ENCODE measurements around the gene OSM. TPM values are rescaled to one million over a fixed set of nuclear protein-coding genes. Genes with fewer than 3 reads are reported as not detected.
A peak's percentile ranks its signal among the peaks of the same experiment; 100 is the strongest.
"Not testable (repeated sequence)": the region's sequence is repeated elsewhere in the genome, so short reads cannot be mapped to it uniquely, and the experiment has no call there.

Gene OSM
- total RNA-seq, 1 experiment from 2014 or later = not detected

- intact Hi-C loops (cut with micrococcal nuclease) = loop anchor here (5.0 kb wide), 1 partner anchor 128 kb away; no protein-coding TSS in a partner anchor
- ATAC-seq = peak; percentile 73
- no peak for DNase-seq (ENCODE audit: low read depth, low spot score)
These were observed 30.9 kb downstream of the OSM start for GRCh38 chr22:30235687-30236170.

DNA sequence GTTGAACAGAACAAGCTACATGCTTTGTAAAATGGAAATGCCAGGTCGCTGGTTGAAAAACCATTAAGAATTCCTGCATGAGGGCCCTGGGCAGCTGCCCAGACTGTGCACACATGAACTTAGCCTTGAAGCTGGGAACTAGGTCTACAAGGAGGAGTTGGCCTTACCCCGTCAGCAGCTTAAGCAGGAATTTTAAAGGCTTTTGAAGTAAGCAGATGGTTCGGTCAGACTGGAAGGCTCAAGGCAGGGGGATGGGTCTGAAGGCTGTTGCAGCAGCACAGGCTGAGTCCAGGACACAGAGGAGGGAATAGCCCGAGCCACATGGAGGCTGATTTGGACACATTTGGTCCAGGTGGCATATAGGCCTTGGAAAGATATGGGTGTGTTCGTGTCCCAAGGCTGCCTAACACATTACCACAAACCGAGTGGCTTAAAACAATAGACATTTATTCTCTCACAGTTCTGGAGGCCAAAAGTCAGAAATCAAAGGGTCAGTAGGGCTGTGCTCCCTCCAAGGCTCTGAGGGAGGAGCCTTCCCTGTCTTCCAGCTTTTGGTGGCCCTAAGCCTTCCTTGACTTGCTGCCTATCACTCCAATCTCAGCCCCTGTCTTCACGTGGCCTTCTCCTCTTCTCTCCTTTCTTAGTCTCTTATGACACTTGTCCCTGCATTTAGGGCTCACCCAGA lies 31.7 kb downstream of the OSM start:
- TF ChIP-seq ELF1 (IDR thresholded peaks at IDR 0.05; ENCODE audit: borderline replicate concordance, low read depth) (no peak), ZBTB33 (IDR thresholded peaks at IDR 0.05; ENCODE audit: extremely low read depth, insufficient replicate concordance, low read length) (no peak)
- Histone ChIP-seq H4K20me1 (ENCODE audit: insufficient read depth) (no peaks in the 10 kb centered on the region), H3K4me2 (ENCODE audit: low read length) (peak overlapping the region; percentile 65), H3K36me3 (ENCODE audit: control insufficient read depth in 1 of 2, insufficient read depth in 2 of 2, low read length in 2 of 2) (peaks cover 0 to 4% of the 10 kb centered on the region in 2 experiments; a peak in 1 of 4 replicates), H3K27me3 (ENCODE audit: insufficient read depth, low read length) (no peaks in the 10 kb centered on the region), H3K4me3 (replicated peaks in 1 of 2; ENCODE audit: low read depth in 1 of 2, low read length in 2 of 2) (no peak overlapping the region), H3K4me1 (ENCODE audit: control insufficient read depth in 1 of 2, insufficient read depth in 2 of 2, low read length in 2 of 2) (peaks cover 36 to 84% of the 10 kb centered on the region in 2 experiments), H3K9me3 (ENCODE audit: control insufficient read depth in 1 of 2, insufficient read depth in 1 of 2, low read depth in 1 of 2, low read length in 2 of 2) (no peaks in the 10 kb centered on the region), H3K9me2 (ENCODE audit: insufficient read depth) (no peaks in the 10 kb centered on the region), H3K27ac (ENCODE audit: low read depth, low read length) (peak overlapping the region; percentile 27; the same call in 1 of the 2 replicates), H3K79me2 (ENCODE audit: insufficient read depth, low read length) (no peaks in the 10 kb centered on the region), H3K9ac (ENCODE audit: low read length) (peak overlapping the region; percentile 54), H2AFZ (ENCODE audit: low read depth, low read length, poor library complexity, severe bottlenecking) (no peak overlapping the region)
- DNase-seq (ENCODE audit: low read depth, low spot score) (no peak), ATAC-seq (peak; percentile 3; the same call in 1 of the 2 replicates)
- POLR2A ChIA-PET = interaction anchor here (1.3 to 7.5 kb wide), 3 partner anchors 10 to 57 kb away, joined by 3 to 61 read pairs (median 5); no protein-coding TSS in a partner anchor
- CTCF ChIA-PET = interaction anchor here (0.9 kb wide), 1 partner anchor 53 kb away, joined by 3 read pairs; no protein-coding TSS in a partner anchor
- no TSS peak for BruUV-seq (replicated peaks)
- RAD21 ChIA-PET (ENCODE audit: low non-redundant PET in 1 of 2, low total read pairs in 2 of 2, uncharacterized antibody in 2 of 2, unreplicated experiment in 2 of 2) = interaction anchor here (0.8 to 1.1 kb wide), 2 partner anchors 10 to 17 kb away, joined by 3 read pairs; no protein-coding TSS in a partner anchor
- intact Hi-C loops (cut with micrococcal nuclease) = loop anchor here (5.0 kb wide), 1 partner anchor 128 kb away; no protein-coding TSS in a partner anchor

More at GRCh38 chr22:30235687-30236170, 30.9 kb downstream of the OSM start:
- Histone ChIP-seq H4K20me1 (ENCODE audit: insufficient read depth) (no peaks in the 10 kb centered on the region), H2AFZ (ENCODE audit: low read depth, low read length, poor library complexity, severe bottlenecking) (no peak overlapping the region), H3K27me3 (ENCODE audit: insufficient read depth, low read length) (no peaks in the 10 kb centered on the region), H3K9me3 (ENCODE audit: control insufficient read depth in 1 of 2, insufficient read depth in 1 of 2, low read depth in 1 of 2, low read length in 2 of 2) (no peaks in the 10 kb centered on the region), H3K9me2 (ENCODE audit: insufficient read depth) (no peaks in the 10 kb centered on the region), H3K27ac (ENCODE audit: low read depth, low read length) (peak overlapping the region; percentile 53), H3K4me2 (ENCODE audit: low read length) (peak overlapping the region; percentile 65), H3K79me2 (ENCODE audit: insufficient read depth, low read length) (no peaks in the 10 kb centered on the region), H3K9ac (ENCODE audit: low read length) (peak overlapping the region; percentile 54), H3K4me3 (replicated peaks in 1 of 2; ENCODE audit: low read depth in 1 of 2, low read length in 2 of 2) (peak overlapping the region in 1 of 2 experiments; percentile 30; a peak in 2 of 4 replicates), H3K36me3 (ENCODE audit: control insufficient read depth in 1 of 2, insufficient read depth in 2 of 2, low read length in 2 of 2) (peaks cover 0 to 4% of the 10 kb centered on the region in 2 experiments; a peak in 1 of 4 replicates), H3K4me1 (ENCODE audit: control insufficient read depth in 1 of 2, insufficient read depth in 2 of 2, low read length in 2 of 2) (peaks cover 43 to 86% of the 10 kb centered on the region in 2 experiments)
- ChIA-PET RAD21 (ENCODE audit: low non-redundant PET in 1 of 2, low total read pairs in 2 of 2, uncharacterized antibody in 2 of 2, unreplicated experiment in 2 of 2) (interaction anchor here (0.8 to 1.1 kb wide), 2 partner anchors 11 to 16 kb away, joined by 3 read pairs; no protein-coding TSS in a partner anchor), POLR2A (interaction anchor here (0.9 to 7.5 kb wide), 3 partner anchors 11 to 29 kb away, joined by 3 to 61 read pairs (median 5); no protein-coding TSS in a partner anchor), CTCF (interaction anchor here (0.9 to 2.5 kb wide), 2 partner anchors 20 to 52 kb away, joined by 3 to 10 read pairs; no protein-coding TSS in a partner anchor)
- TF ChIP-seq SIN3A (IDR thresholded peaks at IDR 0.05; ENCODE audit: low read depth) (no peak), SP1 (IDR thresholded peaks at IDR 0.05; ENCODE audit: low read depth) (0 out of 2 replicates have a peak, but pooled peaks have one; percentile 34), MAX (IDR thresholded peaks at IDR 0.05) (peak; percentile 23; the same call in 1 of the 2 replicates)
- no TSS peak for BruUV-seq (replicated peaks)

DNA sequence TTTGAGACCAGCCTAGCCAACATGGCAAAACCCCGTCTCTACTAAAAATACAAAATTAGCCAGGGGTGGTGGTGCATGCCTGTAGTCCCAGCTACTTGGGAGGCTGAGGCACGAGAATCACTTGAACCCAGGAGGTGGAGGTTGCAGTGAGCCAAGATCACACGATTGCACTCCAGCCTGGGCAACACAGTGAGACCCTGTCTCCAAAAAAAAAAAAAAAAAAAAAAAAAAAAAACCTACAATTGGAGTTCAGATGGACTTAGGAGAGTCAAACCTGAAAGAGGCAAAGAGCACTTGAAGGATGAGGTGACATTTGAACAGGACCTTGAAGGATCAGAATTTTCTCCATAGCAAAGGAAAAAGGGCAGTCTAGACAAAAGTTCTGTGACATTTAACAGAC lies 32.3 kb downstream of the OSM start:
- H3K27me3 ChIP-seq (ENCODE audit: insufficient read depth, low read length); intact Hi-C loops (cut with micrococcal nuclease); CTCF ChIA-PET; H4K20me1 ChIP-seq (ENCODE audit: insufficient read depth); H3K9me2 ChIP-seq (ENCODE audit: insufficient read depth); H3K36me3 ChIP-seq (ENCODE audit: control insufficient read depth in 1 of 2, insufficient read depth in 2 of 2, low read length in 2 of 2); H3K79me2 ChIP-seq (ENCODE audit: insufficient read depth, low read length); H2AFZ ChIP-seq (ENCODE audit: low read depth, low read length, poor library complexity, severe bottlenecking); H3K4me3 ChIP-seq (replicated peaks in 1 of 2; ENCODE audit: low read depth in 1 of 2, low read length in 2 of 2); H3K9me3 ChIP-seq (ENCODE audit: control insufficient read depth in 1 of 2, insufficient read depth in 1 of 2, low read depth in 1 of 2, low read length in 2 of 2); H3K27ac ChIP-seq (ENCODE audit: low read depth, low read length); ATAC-seq; BruUV-seq (replicated peaks); DNase-seq (ENCODE audit: low read depth, low spot score): not testable (repeated sequence)
- RAD21 ChIA-PET (ENCODE audit: low non-redundant PET in 1 of 2, low total read pairs in 2 of 2, uncharacterized antibody in 2 of 2, unreplicated experiment in 2 of 2) = interaction anchor here in 1 of 2 experiments (0.7 kb wide), 1 partner anchor 14 kb away, joined by 3 read pairs; no protein-coding TSS in a partner anchor
- POLR2A ChIA-PET = interaction anchor here (1.3 to 7.5 kb wide), 3 partner anchors 22 to 56 kb away, joined by 3 to 61 read pairs (median 6); no protein-coding TSS in a partner anchor
- Histone ChIP-seq H3K9ac (ENCODE audit: low read length) (peak overlapping the region; percentile 54; the same call in 1 of the 2 replicates), H3K4me2 (ENCODE audit: low read length) (peak overlapping the region; percentile 65; the same call in 1 of the 2 replicates), H3K4me1 (ENCODE audit: control insufficient read depth in 1 of 2, insufficient read depth in 2 of 2, low read length in 2 of 2) (peaks cover 32 to 82% of the 10 kb centered on the region in 2 experiments)

All from HCT116 (cell line).